GM19099 (cell line): ENCODE results near the gene CAPN9.

Experiments
- POLR2A ChIP-seq: IDR thresholded peaks from 3 replicates; pipeline ENCODE4 v1.6.1; 2011; ENCODE audit warnings: low read depth; ENCODE audit not compliant: insufficient read length; ENCODE audit errors: extremely low read depth

CAPN9 gene

GRCh38 chr1:230781131-230781530 lies 33.9 kb downstream of the CAPN9 start:
- no peak for TF ChIP-seq POLR2A

GRCh38 chr1:230781594-230781993 lies 34.4 kb downstream of the CAPN9 start:
- no peak for TF ChIP-seq POLR2A

- TF ChIP-seq POLR2A: no peak
These were observed 37.0 kb downstream of the CAPN9 start for GRCh38 chr1:230784163-230784562.

GRCh38 chr1:230785636-230786384 lies 38.6 kb downstream of the CAPN9 start:
- TF ChIP-seq POLR2A: no peak

GRCh38 chr1:230786385-230786753 lies 39.2 kb downstream of the CAPN9 start:
- no peak for TF ChIP-seq POLR2A

GRCh38 chr1:230787471-230787870 lies 40.3 kb downstream of the CAPN9 start:
- TF ChIP-seq POLR2A: no peak

- TF ChIP-seq POLR2A: no peak
These were observed 41.5 kb downstream of the CAPN9 start for GRCh38 chr1:230788561-230789275.

GRCh38 chr1:230790026-230790425 lies 42.8 kb downstream of the CAPN9 start:
- TF ChIP-seq POLR2A: no peak

- no peak for TF ChIP-seq POLR2A
These were observed 44.9 kb downstream of the CAPN9 start for GRCh38 chr1:230791986-230792564.

GRCh38 chr1:230792691-230793462 lies 45.7 kb downstream of the CAPN9 start:
- TF ChIP-seq POLR2A: no peak

- TF ChIP-seq POLR2A: no peak
These were observed 46.2 kb downstream of the CAPN9 start for GRCh38 chr1:230793463-230793745.

GRCh38 chr1:230794431-230794830 lies 47.2 kb downstream of the CAPN9 start:
- TF ChIP-seq POLR2A: no peak

- no peak for TF ChIP-seq POLR2A
These were observed 47.9 kb downstream of the CAPN9 start for GRCh38 chr1:230794871-230795605.

- no peak for TF ChIP-seq POLR2A
These were observed 49.4 kb downstream of the CAPN9 start for GRCh38 chr1:230796626-230797025.

GRCh38 chr1:230797376-230797920 lies 50.3 kb downstream of the CAPN9 start:
- no peak for TF ChIP-seq POLR2A

- TF ChIP-seq POLR2A: no peak
These were observed 50.8 kb downstream of the CAPN9 start for GRCh38 chr1:230797942-230798365.
